Mononuclear cell (primary cell): ENCODE data around the gene RPS6KL1. TPM values are rescaled to one million over a fixed set of nuclear protein-coding genes. Genes with fewer than 3 reads are reported as not detected.

Source experiments
- H3K27me3 ChIP-seq: 2 replicates; pipeline ENCODE4 v1.6.0; 2011; ENCODE audit warnings: low read length, control low read depth; ENCODE audit not compliant: insufficient read depth
- H3K4me1 ChIP-seq: 2 replicates; pipeline ENCODE4 v1.5.1; 2011; ENCODE audit warnings: mild to moderate bottlenecking, low read length, control low read depth; ENCODE audit not compliant: insufficient read depth
- H3K4me3 ChIP-seq: 2 replicates; pipeline ENCODE4 v1.5.1; 2011; ENCODE audit warnings: mild to moderate bottlenecking, low read length, moderate library complexity
- H3K9me3 ChIP-seq: 2 replicates; pipeline ENCODE4 v1.5.1; 2011; ENCODE audit warnings: low read depth, mild to moderate bottlenecking, control low read depth, low read length
- total RNA-seq: library from RNA; depleted of rRNA; stranded (reverse); fragments of >200 nt; gene quantifications from one replicate; pipeline ENCODE4 v1.2.3, GENCODE V29; 2012

RPS6KL1 gene
- total RNA-seq, 1 donor: 3.4 TPM

DNA sequence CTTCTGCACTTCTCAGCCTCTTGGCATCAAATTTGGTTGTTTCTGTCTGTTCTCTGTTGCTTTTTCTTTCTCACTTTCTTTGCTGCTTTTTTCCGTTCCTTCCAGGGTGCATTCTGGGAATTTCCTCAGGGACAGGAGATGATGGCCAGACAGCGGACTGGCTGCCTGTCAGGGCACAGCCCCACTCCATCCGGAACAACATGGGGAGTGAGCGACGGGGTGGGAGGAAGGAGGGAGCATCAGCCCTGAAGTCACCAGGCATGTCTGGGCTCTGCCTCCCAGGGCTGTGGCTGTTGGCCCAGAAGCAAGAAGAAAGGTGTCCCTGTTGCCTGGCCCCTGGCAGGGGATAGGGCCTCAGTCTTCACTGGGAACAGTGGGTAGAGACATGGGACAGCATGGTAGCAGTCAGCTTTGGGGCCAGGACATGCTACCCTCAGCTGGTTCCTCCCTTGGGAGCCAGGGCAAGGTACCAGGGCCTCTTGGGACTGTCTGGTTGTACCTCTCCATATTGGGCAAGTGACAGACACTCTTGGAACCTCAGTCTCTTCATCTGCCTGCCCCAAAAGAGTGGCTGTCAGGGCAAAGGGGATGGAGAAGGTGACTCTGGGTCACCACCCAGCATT, 23.7 kb upstream of the RPS6KL1 start:
- H3K4me3 ChIP-seq: no peak overlapping the region
- H3K9me3 ChIP-seq: no peaks in the 10 kb centered on the region
- peaks cover 22% of the 10 kb centered on the region for H3K4me1 ChIP-seq
- H3K27me3 ChIP-seq: no peaks in the 10 kb centered on the region

GRCh38 chr14:74945852-74946658, 23.0 kb upstream of the RPS6KL1 start:
- Histone ChIP-seq H3K9me3 (no peaks in the 10 kb centered on the region), H3K4me1 (peaks cover 30% of the 10 kb centered on the region), H3K27me3 (no peaks in the 10 kb centered on the region), H3K4me3 (no peak overlapping the region)

GRCh38 chr14:74945261-74945851, 22.3 kb upstream of the RPS6KL1 start:
- no peaks in the 10 kb centered on the region for H3K27me3 ChIP-seq
- H3K4me1 ChIP-seq: peaks cover 37% of the 10 kb centered on the region
- H3K9me3 ChIP-seq: no peaks in the 10 kb centered on the region
- no peak overlapping the region for H3K4me3 ChIP-seq

DNA sequence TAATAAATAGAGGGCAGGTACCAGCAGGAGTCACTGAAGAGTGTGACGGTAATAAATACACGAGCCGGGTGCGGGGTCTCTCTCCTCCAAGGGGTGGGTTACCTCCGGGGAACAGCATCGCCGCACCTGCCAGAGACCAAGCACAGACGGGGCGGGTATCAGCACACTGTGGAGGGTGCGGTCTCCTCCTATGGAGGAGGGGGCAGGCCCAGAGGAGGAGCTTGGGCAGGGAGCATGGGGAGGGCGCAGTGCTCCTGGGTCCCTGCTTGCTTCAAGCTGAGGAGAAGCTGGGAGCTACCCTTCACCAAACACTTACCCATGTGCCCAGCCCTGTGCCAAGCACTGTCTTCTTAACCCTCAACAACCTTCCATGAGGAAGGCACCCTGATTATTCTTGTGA, 19.5 kb upstream of the RPS6KL1 start:
- Histone ChIP-seq H3K4me1 (peaks cover 59% of the 10 kb centered on the region), H3K4me3 (no peak overlapping the region), H3K27me3 (no peaks in the 10 kb centered on the region)

GRCh38 chr14:74942181-74942580, 19.1 kb upstream of the RPS6KL1 start:
- no peaks in the 10 kb centered on the region for H3K9me3 ChIP-seq
- H3K4me1 ChIP-seq: peaks cover 59% of the 10 kb centered on the region
- no peaks in the 10 kb centered on the region for H3K27me3 ChIP-seq
- H3K4me3 ChIP-seq: no peak overlapping the region

More for the DNA sequence above, 19.5 kb upstream of the RPS6KL1 start:
- no peaks in the 10 kb centered on the region for H3K9me3 ChIP-seq

GRCh38 chr14:74941676-74942097, 18.6 kb upstream of the RPS6KL1 start:
- Histone ChIP-seq H3K4me1 (peaks cover 59% of the 10 kb centered on the region), H3K4me3 (no peak overlapping the region), H3K9me3 (no peaks in the 10 kb centered on the region), H3K27me3 (no peaks in the 10 kb centered on the region)

- peaks cover 53% of the 10 kb centered on the region for H3K4me1 ChIP-seq
- no peak overlapping the region for H3K4me3 ChIP-seq
- H3K9me3 ChIP-seq: no peaks in the 10 kb centered on the region
- H3K27me3 ChIP-seq: no peaks in the 10 kb centered on the region
These were observed 18.0 kb upstream of the RPS6KL1 start for GRCh38 chr14:74940956-74941565.

DNA sequence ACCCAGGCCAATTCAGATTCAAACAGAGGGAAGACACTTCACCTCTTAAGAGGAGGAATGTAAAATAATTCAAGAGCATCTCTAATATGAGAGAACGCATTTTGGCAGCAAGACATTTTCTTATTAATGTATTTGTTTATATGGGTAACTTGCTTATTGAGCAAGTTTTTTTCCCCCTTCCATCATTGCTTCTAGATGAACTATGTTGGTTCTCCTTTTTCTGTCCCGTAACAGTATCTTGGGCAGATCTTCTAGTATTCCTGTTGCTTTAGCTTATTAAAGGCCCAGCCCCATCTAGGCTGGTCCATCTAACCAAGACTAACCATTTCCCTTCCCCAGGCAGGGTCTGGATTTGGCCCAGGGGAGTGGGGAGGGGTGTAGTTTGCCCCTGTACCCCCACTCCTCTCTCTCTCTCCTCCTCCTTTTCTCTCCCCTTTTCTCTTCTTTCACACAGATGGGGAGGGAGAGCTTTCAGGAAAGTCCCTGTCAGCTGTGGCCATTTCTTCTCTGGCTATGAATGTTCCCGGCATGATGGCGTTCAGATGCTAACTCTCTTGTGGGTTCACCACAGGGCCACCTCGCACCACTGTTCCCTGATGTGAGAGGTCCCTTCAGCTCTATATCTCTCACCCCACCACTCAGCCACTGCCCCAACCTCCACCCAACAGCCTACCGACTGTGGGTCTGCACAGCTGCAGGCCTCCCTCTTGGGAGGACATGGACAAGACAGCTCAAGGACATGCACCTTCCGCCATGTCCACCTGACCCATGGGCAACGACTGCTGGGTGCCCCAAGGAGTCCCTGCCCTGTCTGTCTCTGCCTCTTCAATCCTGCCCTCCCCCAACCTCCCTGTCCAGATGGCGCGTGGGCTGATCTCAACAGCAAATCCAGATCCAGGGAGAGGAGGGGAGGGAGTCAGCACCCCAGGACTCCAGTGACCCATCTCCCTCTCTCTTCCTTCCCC, 15.8 kb upstream of the RPS6KL1 start:
- H3K4me1 ChIP-seq: peaks cover 52% of the 10 kb centered on the region
- H3K9me3 ChIP-seq: no peaks in the 10 kb centered on the region
- no peak overlapping the region for H3K4me3 ChIP-seq

DNA sequence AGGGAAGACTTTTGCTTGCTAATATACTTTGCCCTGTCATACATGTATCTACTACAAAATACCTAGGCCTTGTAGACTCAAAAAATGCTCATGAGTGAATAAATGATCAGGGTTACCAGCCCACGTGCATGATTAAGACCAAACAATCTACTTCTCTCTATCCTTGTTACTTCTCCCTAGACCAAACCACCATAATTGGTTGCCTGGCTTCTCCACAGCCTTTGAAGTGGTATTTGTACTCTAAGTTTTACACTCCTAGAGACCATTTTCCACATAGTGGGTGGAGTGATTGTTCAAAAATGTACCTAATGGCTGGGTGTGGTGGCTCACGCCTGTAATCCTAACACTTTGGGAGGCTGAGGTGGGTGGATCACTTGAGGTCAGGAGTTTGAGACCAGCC, 14.1 kb upstream of the RPS6KL1 start:
- Histone ChIP-seq H3K9me3 (no peaks in the 10 kb centered on the region), H3K27me3 (no peaks in the 10 kb centered on the region), H3K4me1 (peaks cover 46% of the 10 kb centered on the region), H3K4me3 (no peak overlapping the region)

More for the DNA sequence above, 15.8 kb upstream of the RPS6KL1 start:
- no peaks in the 10 kb centered on the region for H3K27me3 ChIP-seq

- Histone ChIP-seq H3K9me3 (no peaks in the 10 kb centered on the region), H3K4me1 (peaks cover 43% of the 10 kb centered on the region), H3K27me3 (no peaks in the 10 kb centered on the region), H3K4me3 (no peak overlapping the region)
These were observed 13.7 kb upstream of the RPS6KL1 start for GRCh38 chr14:74936731-74937130.

DNA sequence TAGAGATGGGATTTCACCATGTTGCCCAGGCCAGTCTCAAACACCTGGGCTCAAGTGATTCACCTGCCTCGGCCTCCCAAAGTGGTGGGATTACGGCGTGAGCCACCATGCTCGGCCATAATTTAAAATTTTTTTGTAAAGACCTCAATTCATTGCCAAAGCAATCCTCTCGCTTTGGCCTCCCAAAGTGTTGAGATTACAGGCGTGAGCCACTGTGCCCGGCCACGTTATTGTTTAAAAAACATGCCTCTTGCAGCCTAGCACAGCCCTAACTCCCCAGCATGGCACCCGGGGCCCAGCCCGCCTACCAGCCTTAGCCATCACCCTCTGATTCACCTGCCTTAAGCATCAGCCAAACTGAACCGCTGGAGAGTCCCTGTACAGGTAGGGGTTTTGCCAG, 13.1 kb upstream of the RPS6KL1 start:
- Histone ChIP-seq H3K4me3 (no peak overlapping the region), H3K27me3 (no peaks in the 10 kb centered on the region), H3K4me1 (peaks cover 37% of the 10 kb centered on the region), H3K9me3 (no peaks in the 10 kb centered on the region)

GRCh38 chr14:74935360-74935680, 12.3 kb upstream of the RPS6KL1 start:
- H3K27me3 ChIP-seq: no peaks in the 10 kb centered on the region
- H3K4me3 ChIP-seq: no peak overlapping the region
- no peaks in the 10 kb centered on the region for H3K9me3 ChIP-seq
- H3K4me1 ChIP-seq: peaks cover 29% of the 10 kb centered on the region

DNA sequence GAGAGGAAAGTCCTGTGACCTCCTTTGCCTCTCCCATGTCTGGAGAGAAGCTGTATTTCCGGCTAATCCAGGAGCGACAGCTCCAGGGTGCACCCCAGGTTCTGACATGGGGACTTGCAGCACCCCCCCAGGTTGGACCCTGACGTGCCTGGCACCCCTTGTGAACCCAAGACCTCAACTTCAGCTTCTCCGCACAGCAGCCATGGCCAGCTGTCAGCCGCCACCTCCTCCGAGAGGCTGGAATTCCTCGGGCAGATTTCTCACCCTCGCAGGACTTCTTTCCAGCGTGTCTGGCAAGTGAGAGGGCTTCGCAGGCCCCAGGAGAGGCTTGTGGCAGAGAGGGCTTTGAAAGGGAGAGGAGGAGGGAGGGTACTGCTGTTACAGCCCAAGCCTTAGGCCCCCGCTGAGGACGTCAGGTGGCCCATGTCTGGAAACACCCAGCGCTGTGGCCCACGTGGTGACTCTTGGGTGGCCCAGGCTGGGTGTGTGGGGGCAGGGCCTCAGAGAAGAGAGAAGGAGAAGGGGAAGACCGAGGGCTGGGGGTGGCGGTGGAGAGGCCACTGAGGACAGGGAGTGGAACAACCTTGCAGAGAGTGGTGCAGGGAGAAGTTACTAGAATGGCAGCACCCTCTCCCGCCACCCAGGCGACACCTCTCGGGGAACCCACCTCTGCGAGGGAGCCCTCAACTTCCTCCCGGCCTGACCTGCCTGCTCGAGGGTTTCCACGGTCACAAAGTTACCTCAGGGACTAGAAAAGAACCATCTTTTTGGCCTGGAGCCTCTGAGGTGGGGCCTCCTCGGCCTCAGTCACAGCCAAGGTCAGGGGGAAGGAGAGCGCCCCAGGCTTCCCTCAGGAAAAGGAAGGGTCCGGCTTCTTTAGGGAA, 11.7 kb upstream of the RPS6KL1 start:
- Histone ChIP-seq H3K9me3 (no peaks in the 10 kb centered on the region), H3K4me3 (no peak overlapping the region), H3K4me1 (peaks cover 23% of the 10 kb centered on the region), H3K27me3 (no peaks in the 10 kb centered on the region)

GRCh38 chr14:74934041-74934440, 11.0 kb upstream of the RPS6KL1 start:
- no peaks in the 10 kb centered on the region for H3K9me3 ChIP-seq
- no peak overlapping the region for H3K4me3 ChIP-seq
- no peaks in the 10 kb centered on the region for H3K27me3 ChIP-seq
- H3K4me1 ChIP-seq: peaks cover 16% of the 10 kb centered on the region
